Measurements from ENCODE around the gene BICC1. TPM values are rescaled to one million over a fixed set of nuclear protein-coding genes. Genes with fewer than 3 reads are reported as not detected.
A peak's percentile ranks its signal among the peaks of the same experiment; 100 is the strongest.

Gene BICC1
- total and polyA plus RNA-seq, 2 of the 13 experiments (the other 11 are each of a cell fraction or from before 2014, with no cell fraction given): 0.18 to 1.5 TPM

GRCh38 chr10:58746474-58747185 is 234.0 kb downstream of the BICC1 start:
- CTCF ChIA-PET (ENCODE audit: low intra/inter-chr PET ratio, low total read pairs): no interaction called here
- no peaks in the 10 kb centered on the region for H3K4me1 ChIP-seq (ENCODE audit: insufficient read depth, low read length)
- no peaks in the 10 kb centered on the region for H3K36me3 ChIP-seq (replicated peaks in 1 of 2; ENCODE audit: control insufficient read depth in 1 of 2, insufficient read depth in 2 of 2, low read length in 2 of 2)
- no peak for DNase-seq (ENCODE audit: low spot score)
- no peak overlapping the region for H3K4me2 ChIP-seq (ENCODE audit: low read depth, low read length)
- H3K9me3 ChIP-seq (ENCODE audit: low read length): no peaks in the 10 kb centered on the region
- H2AFZ ChIP-seq (ENCODE audit: low read length): no peak overlapping the region
- 81% methylated on average over 2 of the region's 2 CpGs for WGBS (ENCODE audit: low lambda C conversion rate)
- H3K9ac ChIP-seq (ENCODE audit: insufficient read depth, low read depth, low read length): no peak overlapping the region
- no peak for ATAC-seq
- TF ChIP-seq ELF1 (CRISPR knock-in tag; IDR thresholded peaks at IDR 0.05): no peak
- no peak for TF ChIP-seq TFE3 (CRISPR knock-in tag; IDR thresholded peaks at IDR 0.05)
- TF ChIP-seq MAX (IDR thresholded peaks at IDR 0.05): no peak
- peak in 1 of 2 experiments; percentile 30; a peak in 1 of 4 replicates for TF ChIP-seq MAFK (conservative IDR thresholded peaks at IDR 0.05 in 1 of 2, IDR thresholded peaks at IDR 0.05 in 1 of 2; ENCODE audit: low read length in 2 of 2)
- no peak for TF ChIP-seq GABPA (IDR thresholded peaks at IDR 0.05; ENCODE audit: low read depth, low read length)
- no peak for TF ChIP-seq GABPA (CRISPR knock-in tag; IDR thresholded peaks at IDR 0.05; ENCODE audit: low read depth)
- TF ChIP-seq SMAD3 (CRISPR knock-in tag; IDR thresholded peaks at IDR 0.05): no peak
- TF ChIP-seq ZNF10 (CRISPR knock-in tag; IDR thresholded peaks at IDR 0.05; ENCODE audit: borderline replicate concordance, low read depth): no peak
- TF ChIP-seq MAFF (IDR thresholded peaks at IDR 0.05; ENCODE audit: low read depth, low read length): peak; percentile 21; the same call in 1 of the 2 replicates
- no peak for TF ChIP-seq SP1 (IDR thresholded peaks at IDR 0.05)
- TF ChIP-seq SP1 (CRISPR knock-in tag; IDR thresholded peaks at IDR 0.05): no peak
- POLR2A ChIA-PET: no interaction called here
- H3K27me3 ChIP-seq (ENCODE audit: control insufficient read depth in 1 of 2, insufficient read depth in 2 of 2, low read length in 2 of 2): no peaks in the 10 kb centered on the region
- intact Hi-C loops (cut with micrococcal nuclease; ENCODE audit: unreplicated experiment): no loop called here
- H3K79me2 ChIP-seq (ENCODE audit: insufficient read depth, low read length): no peaks in the 10 kb centered on the region
- in situ Hi-C loops (cut with HindIII; ENCODE audit: extremely low pct_ligation_motif_present, low pct_unique_long_range_greater_than_20kb): no loop called here
- no peaks in the 10 kb centered on the region for H4K20me1 ChIP-seq (ENCODE audit: insufficient read depth, low read length)
- no peak for FAIRE-seq
- no TSS peak for BruUV-seq (replicated peaks)
- no peak overlapping the region for H3K27ac ChIP-seq (ENCODE audit: extremely low read length, insufficient read depth, low read length)
- no peak overlapping the region for H3K4me3 ChIP-seq (replicated peaks in 1 of 3; ENCODE audit: insufficient read depth in 1 of 3, low read depth in 2 of 3, low read length in 3 of 3)
